Pulmonary artery endothelial cell (primary cell): ENCODE measurements around the gene CMC1. TPM values are rescaled to one million over a fixed set of nuclear protein-coding genes. Genes with fewer than 3 reads are reported as not detected.

Source experiments
- DNase-seq: peaks from one replicate; pipeline ENCODE4 v3.0.0-alpha.2; 2011; ENCODE audit warnings: low read depth, low spot score
- total RNA-seq: library from RNA; depleted of rRNA; stranded (reverse); fragments of >200 nt; gene quantifications from 2 replicates; pipeline ENCODE4 v1.2.3, GENCODE V29; 2014

CMC1 gene
- total RNA-seq, 1 donor from 2014 or later: 3.6 TPM

- no peak for DNase-seq
These were observed 108.1 kb downstream of the CMC1 start for GRCh38 chr3:28349469-28350000.

Other genes with a start within 250 kb of the CMC1 start
- 0.04 and 0.13 TPM in 2 replicates for gene ZCWPW2, start 107.1 kb downstream of the CMC1 start, total RNA-seq
- gene AZI2, start 107.2 kb downstream of the CMC1 start, total RNA-seq: 43.7 and 48.0 TPM in 2 replicates